Measurements from ENCODE around the gene NR1H4.

Gene NR1H4

GRCh38 chr12:100512692-100513091 lies 39.0 kb downstream of the NR1H4 start:
- ChIA-PET POLR2A (no interaction called here), CTCF (no interaction called here)
- DNase-seq (ENCODE audit: low read depth, low spot score) = no peak
- no peak overlapping the region for H3K4me3 ChIP-seq (ENCODE audit: low read depth, low read length)
- no peak for TF ChIP-seq CTCF (IDR thresholded peaks at IDR 0.05; ENCODE audit: insufficient read depth, low read length, missing control alignments)

DNA sequence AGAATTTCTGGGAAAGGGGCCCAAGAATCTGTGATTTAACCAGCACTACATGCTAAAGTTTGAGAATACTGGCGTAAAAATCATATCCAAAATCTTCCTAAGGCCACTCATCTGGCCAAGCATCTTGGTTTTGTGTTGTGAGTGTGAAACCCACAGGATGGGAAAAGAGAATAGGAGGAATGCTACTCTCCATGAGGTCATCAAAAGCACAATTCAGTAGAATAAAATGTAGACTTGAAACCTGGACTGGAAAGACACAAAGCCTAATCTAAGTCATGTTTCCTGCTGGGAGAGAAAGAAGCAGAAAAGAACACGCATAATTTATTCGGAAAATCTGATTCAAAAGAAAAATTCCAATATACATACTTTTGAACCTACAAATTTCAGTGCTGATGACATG lies 42.3 kb downstream of the NR1H4 start:
- ChIA-PET POLR2A (no interaction called here), CTCF (no interaction called here)
- no peak for TF ChIP-seq CTCF (IDR thresholded peaks at IDR 0.05; ENCODE audit: insufficient read depth, low read length, missing control alignments)
- no peak overlapping the region for H3K4me3 ChIP-seq (ENCODE audit: low read depth, low read length)
- no peak for DNase-seq (ENCODE audit: low read depth, low spot score)

GRCh38 chr12:100518376-100518775 lies 44.7 kb downstream of the NR1H4 start:
- CTCF ChIA-PET = no interaction called here
- no peak overlapping the region for H3K4me3 ChIP-seq (ENCODE audit: low read depth, low read length)
- no peak for TF ChIP-seq CTCF (IDR thresholded peaks at IDR 0.05; ENCODE audit: insufficient read depth, low read length, missing control alignments)
- no peak for DNase-seq (ENCODE audit: low read depth, low spot score)
- POLR2A ChIA-PET = no interaction called here

DNA sequence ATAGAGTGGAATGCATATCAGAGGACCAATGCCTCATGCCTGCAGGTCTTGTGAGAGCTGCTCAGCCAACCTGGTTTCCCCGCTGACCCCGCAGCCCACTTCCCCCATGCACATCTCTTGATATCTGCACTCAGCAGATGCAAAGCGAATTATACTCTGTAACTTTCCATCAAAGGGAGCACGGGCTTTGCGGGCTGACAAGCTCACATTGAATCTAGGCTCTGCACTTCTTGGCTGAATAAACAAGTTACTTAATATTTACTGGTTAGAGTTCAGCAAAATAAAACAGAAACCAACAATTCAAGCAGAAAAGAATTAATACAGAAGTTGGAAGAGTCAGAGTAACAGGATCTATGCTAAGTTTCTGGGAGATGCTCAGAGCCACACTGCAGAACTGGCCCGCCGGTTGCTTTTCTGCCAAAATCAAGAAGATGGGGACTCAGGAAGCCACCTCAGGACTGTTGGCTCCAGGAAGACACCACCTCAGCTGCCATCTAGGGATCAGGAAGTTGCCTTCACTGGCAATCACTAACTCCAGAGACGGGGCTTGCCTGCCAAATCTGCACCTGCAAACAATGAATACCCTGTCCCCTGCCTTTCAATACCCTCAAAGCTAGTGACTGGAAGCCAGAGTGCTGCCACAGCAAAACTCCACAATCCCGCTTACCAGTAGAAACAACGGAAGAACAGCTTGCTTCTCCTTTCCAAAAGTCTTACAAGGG lies 46.5 kb downstream of the NR1H4 start:
- H3K4me3 ChIP-seq (ENCODE audit: low read depth, low read length) = no peak overlapping the region
- DNase-seq (ENCODE audit: low read depth, low spot score) = no peak
- ChIA-PET POLR2A (no interaction called here), CTCF (no interaction called here)
- no peak for TF ChIP-seq CTCF (IDR thresholded peaks at IDR 0.05; ENCODE audit: insufficient read depth, low read length, missing control alignments)

- H3K4me3 ChIP-seq (ENCODE audit: low read depth, low read length) = no peak overlapping the region
- no peak for DNase-seq (ENCODE audit: low read depth, low spot score)
- ChIA-PET POLR2A (no interaction called here), CTCF (no interaction called here)
- TF ChIP-seq CTCF (IDR thresholded peaks at IDR 0.05; ENCODE audit: insufficient read depth, low read length, missing control alignments) = no peak
Observed at GRCh38 chr12:100521958-100522357, 48.3 kb downstream of the NR1H4 start.

DNA sequence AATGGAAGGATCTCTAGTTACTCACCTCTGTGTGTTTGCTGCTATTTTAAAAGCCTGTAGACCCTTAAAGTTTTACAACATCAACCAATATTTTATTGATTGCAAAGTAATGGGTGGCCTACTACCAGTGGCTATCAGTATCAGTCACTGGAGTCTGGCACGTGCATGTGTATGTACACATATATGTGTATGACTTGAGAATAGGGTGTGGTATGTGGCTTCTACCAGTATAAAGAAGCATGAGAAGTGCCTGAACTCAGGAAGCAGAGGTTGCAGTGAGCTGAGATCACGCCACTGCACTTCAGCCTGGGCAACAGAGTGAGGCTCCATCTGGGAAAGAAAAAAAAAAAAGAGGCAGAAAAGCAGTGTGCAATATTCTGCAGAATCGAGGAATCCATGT lies 54.4 kb downstream of the NR1H4 start:
- ChIA-PET POLR2A (no interaction called here), CTCF (no interaction called here)

More for the DNA sequence above, 54.4 kb downstream of the NR1H4 start:
- no peak for TF ChIP-seq CTCF (IDR thresholded peaks at IDR 0.05; ENCODE audit: insufficient read depth, low read length, missing control alignments)
- no peak for DNase-seq (ENCODE audit: low read depth, low spot score)
- H3K4me3 ChIP-seq (ENCODE audit: low read depth, low read length) = no peak overlapping the region
